ENCODE measurements around the gene SAA1. TPM values are rescaled to one million over a fixed set of nuclear protein-coding genes. Genes with fewer than 3 reads are reported as not detected.
"Not testable (repeated sequence)": the region's sequence is repeated elsewhere in the genome, so short reads cannot be mapped to it uniquely, and the experiment has no call there.

Gene SAA1
- polyA plus RNA-seq, 2 donors = 10.8 to 15.7 TPM

GRCh38 chr11:18254781-18255361, 11.2 kb upstream of the SAA1 start:
- peaks cover 0 to 3% of the 10 kb centered on the region in 2 donors for H3K27me3 ChIP-seq (ENCODE audit: control insufficient read depth in 1 of 2, insufficient read depth in 2 of 2, low read length in 2 of 2)
- no peak overlapping the region for H3K27ac ChIP-seq (ENCODE audit: low read depth in 2 of 2, low read length in 1 of 2)
- H3K9me3 ChIP-seq (ENCODE audit: control insufficient read depth in 2 of 2, insufficient read depth in 1 of 2, low read depth in 1 of 2, low read length in 1 of 2) = no peaks in the 10 kb centered on the region
- no peaks in the 10 kb centered on the region for H3K4me1 ChIP-seq (ENCODE audit: control insufficient read depth in 2 of 2, insufficient read depth in 2 of 2, low read length in 1 of 2)
- H3K36me3 ChIP-seq (ENCODE audit: control insufficient read depth in 2 of 2, insufficient read depth in 2 of 2, low read length in 1 of 2) = no peaks in the 10 kb centered on the region
- 55 to 59% methylated on average over 2 of the region's 2 CpGs for WGBS, 2 donors
- no peak overlapping the region for H3K4me3 ChIP-seq (ENCODE audit: low read depth in 1 of 2, low read length in 2 of 2)

- H3K27me3 ChIP-seq (ENCODE audit: control insufficient read depth in 1 of 2, insufficient read depth in 2 of 2, low read length in 2 of 2) = peaks cover 0 to 3% of the 10 kb centered on the region in 2 donors
- no peak overlapping the region for H3K27ac ChIP-seq (ENCODE audit: low read depth in 2 of 2, low read length in 1 of 2)
- no peaks in the 10 kb centered on the region for H3K9me3 ChIP-seq (ENCODE audit: control insufficient read depth in 2 of 2, insufficient read depth in 1 of 2, low read depth in 1 of 2, low read length in 1 of 2)
- H3K36me3 ChIP-seq (ENCODE audit: control insufficient read depth in 2 of 2, insufficient read depth in 2 of 2, low read length in 1 of 2) = no peaks in the 10 kb centered on the region
- H3K4me1 ChIP-seq (ENCODE audit: control insufficient read depth in 2 of 2, insufficient read depth in 2 of 2, low read length in 1 of 2) = no peaks in the 10 kb centered on the region
- no peak overlapping the region for H3K4me3 ChIP-seq (ENCODE audit: low read depth in 1 of 2, low read length in 2 of 2)
These were observed 6.8 kb upstream of the SAA1 start for GRCh38 chr11:18259259-18259658.

GRCh38 chr11:18261721-18262120, 4.3 kb upstream of the SAA1 start:
- H3K36me3 ChIP-seq (ENCODE audit: control insufficient read depth in 2 of 2, insufficient read depth in 2 of 2, low read length in 1 of 2) = no peaks in the 10 kb centered on the region
- WGBS, 2 donors = 94 to 95% methylated on average over 14 of the region's 14 CpGs
- no peaks in the 10 kb centered on the region for H3K9me3 ChIP-seq (ENCODE audit: control insufficient read depth in 2 of 2, insufficient read depth in 1 of 2, low read depth in 1 of 2, low read length in 1 of 2)
- H3K27ac ChIP-seq (ENCODE audit: low read depth in 2 of 2, low read length in 1 of 2) = no peak overlapping the region
- H3K27me3 ChIP-seq (ENCODE audit: control insufficient read depth in 1 of 2, insufficient read depth in 2 of 2, low read length in 2 of 2) = peaks cover 0 to 3% of the 10 kb centered on the region in 2 donors
- H3K4me3 ChIP-seq (ENCODE audit: low read depth in 1 of 2, low read length in 2 of 2) = no peak overlapping the region
- H3K4me1 ChIP-seq (ENCODE audit: control insufficient read depth in 2 of 2, insufficient read depth in 2 of 2, low read length in 1 of 2) = no peaks in the 10 kb centered on the region

- H3K36me3 ChIP-seq (ENCODE audit: control insufficient read depth in 2 of 2, insufficient read depth in 2 of 2, low read length in 1 of 2); H3K9me3 ChIP-seq (ENCODE audit: control insufficient read depth in 2 of 2, insufficient read depth in 1 of 2, low read depth in 1 of 2, low read length in 1 of 2); H3K27ac ChIP-seq (ENCODE audit: low read depth in 2 of 2, low read length in 1 of 2); H3K4me1 ChIP-seq (ENCODE audit: control insufficient read depth in 2 of 2, insufficient read depth in 2 of 2, low read length in 1 of 2); H3K4me3 ChIP-seq (ENCODE audit: low read depth in 1 of 2, low read length in 2 of 2); H3K27me3 ChIP-seq (ENCODE audit: control insufficient read depth in 1 of 2, insufficient read depth in 2 of 2, low read length in 2 of 2): not testable (repeated sequence)
- 70 to 74% methylated on average over 8 of the region's 8 CpGs for WGBS, 2 donors
These were observed 3.2 kb upstream of the SAA1 start for GRCh38 chr11:18262681-18263350.

GRCh38 chr11:18264035-18264434, 2.0 kb upstream of the SAA1 start:
- Histone ChIP-seq H3K27me3 (ENCODE audit: control insufficient read depth in 1 of 2, insufficient read depth in 2 of 2, low read length in 2 of 2) (peaks cover 0 to 3% of the 10 kb centered on the region in 2 donors), H3K27ac (ENCODE audit: low read depth in 2 of 2, low read length in 1 of 2) (no peak overlapping the region), H3K9me3 (ENCODE audit: control insufficient read depth in 2 of 2, insufficient read depth in 1 of 2, low read depth in 1 of 2, low read length in 1 of 2) (no peaks in the 10 kb centered on the region), H3K4me1 (ENCODE audit: control insufficient read depth in 2 of 2, insufficient read depth in 2 of 2, low read length in 1 of 2) (no peaks in the 10 kb centered on the region), H3K36me3 (ENCODE audit: control insufficient read depth in 2 of 2, insufficient read depth in 2 of 2, low read length in 1 of 2) (no peaks in the 10 kb centered on the region), H3K4me3 (ENCODE audit: low read depth in 1 of 2, low read length in 2 of 2) (no peak overlapping the region)
- WGBS, 2 donors = 72 to 75% methylated on average over 4 of the region's 4 CpGs

GRCh38 chr11:18264677-18265555, 1.1 kb upstream of the SAA1 start:
- 53 to 74% methylated on average over 1 of the region's 1 CpG for WGBS, 2 donors
- no peak overlapping the region for H3K27ac ChIP-seq (ENCODE audit: low read depth in 2 of 2, low read length in 1 of 2)
- H3K4me1 ChIP-seq (ENCODE audit: control insufficient read depth in 2 of 2, insufficient read depth in 2 of 2, low read length in 1 of 2) = no peaks in the 10 kb centered on the region
- no peaks in the 10 kb centered on the region for H3K36me3 ChIP-seq (ENCODE audit: control insufficient read depth in 2 of 2, insufficient read depth in 2 of 2, low read length in 1 of 2)
- H3K4me3 ChIP-seq (ENCODE audit: low read depth in 1 of 2, low read length in 2 of 2) = no peak overlapping the region
- H3K9me3 ChIP-seq (ENCODE audit: control insufficient read depth in 2 of 2, insufficient read depth in 1 of 2, low read depth in 1 of 2, low read length in 1 of 2) = no peaks in the 10 kb centered on the region
- H3K27me3 ChIP-seq (ENCODE audit: control insufficient read depth in 1 of 2, insufficient read depth in 2 of 2, low read length in 2 of 2) = no peaks in the 10 kb centered on the region

- H3K4me3 ChIP-seq (ENCODE audit: low read depth in 1 of 2, low read length in 2 of 2); H3K27me3 ChIP-seq (ENCODE audit: control insufficient read depth in 1 of 2, insufficient read depth in 2 of 2, low read length in 2 of 2): not testable (repeated sequence)
These were observed 1.5 kb downstream of the SAA1 start for GRCh38 chr11:18267335-18268133.

GRCh38 chr11:18269252-18269651, 3.2 kb downstream of the SAA1 start:
- not testable (repeated sequence) for H3K4me3 ChIP-seq (ENCODE audit: low read depth in 1 of 2, low read length in 2 of 2); H3K9me3 ChIP-seq (ENCODE audit: control insufficient read depth in 2 of 2, insufficient read depth in 1 of 2, low read depth in 1 of 2, low read length in 1 of 2); H3K27me3 ChIP-seq (ENCODE audit: control insufficient read depth in 1 of 2, insufficient read depth in 2 of 2, low read length in 2 of 2); H3K4me1 ChIP-seq (ENCODE audit: control insufficient read depth in 2 of 2, insufficient read depth in 2 of 2, low read length in 1 of 2); H3K27ac ChIP-seq (ENCODE audit: low read depth in 2 of 2, low read length in 1 of 2); H3K36me3 ChIP-seq (ENCODE audit: control insufficient read depth in 2 of 2, insufficient read depth in 2 of 2, low read length in 1 of 2)
- 85 to 91% methylated on average over 2 to 3 of the region's 5 CpGs for WGBS, 2 donors

More at GRCh38 chr11:18267335-18268133, 1.5 kb downstream of the SAA1 start:
- not testable (repeated sequence) for H3K36me3 ChIP-seq (ENCODE audit: control insufficient read depth in 2 of 2, insufficient read depth in 2 of 2, low read length in 1 of 2); H3K27ac ChIP-seq (ENCODE audit: low read depth in 2 of 2, low read length in 1 of 2); H3K4me1 ChIP-seq (ENCODE audit: control insufficient read depth in 2 of 2, insufficient read depth in 2 of 2, low read length in 1 of 2); H3K9me3 ChIP-seq (ENCODE audit: control insufficient read depth in 2 of 2, insufficient read depth in 1 of 2, low read depth in 1 of 2, low read length in 1 of 2)
- 63 to 70% methylated on average over 4 to 6 of the region's 10 CpGs for WGBS, 2 donors

- Histone ChIP-seq H3K27ac (ENCODE audit: low read depth in 2 of 2, low read length in 1 of 2) (no peak overlapping the region), H3K9me3 (ENCODE audit: control insufficient read depth in 2 of 2, insufficient read depth in 1 of 2, low read depth in 1 of 2, low read length in 1 of 2) (no peaks in the 10 kb centered on the region)
- WGBS, 2 donors = 70 to 75% methylated on average over 4 of the region's 4 CpGs
These were observed 4.0 kb downstream of the SAA1 start for GRCh38 chr11:18270102-18270501.

More at GRCh38 chr11:18270102-18270501, 4.0 kb downstream of the SAA1 start:
- H3K36me3 ChIP-seq (ENCODE audit: control insufficient read depth in 2 of 2, insufficient read depth in 2 of 2, low read length in 1 of 2) = no peaks in the 10 kb centered on the region
- no peaks in the 10 kb centered on the region for H3K4me1 ChIP-seq (ENCODE audit: control insufficient read depth in 2 of 2, insufficient read depth in 2 of 2, low read length in 1 of 2)
- H3K4me3 ChIP-seq (ENCODE audit: low read depth in 1 of 2, low read length in 2 of 2) = no peak overlapping the region
- H3K27me3 ChIP-seq (ENCODE audit: control insufficient read depth in 1 of 2, insufficient read depth in 2 of 2, low read length in 2 of 2) = no peaks in the 10 kb centered on the region

All from esophagus (tissue), 2 donors.